ENCODE measurements around the gene FARS2. TPM values are rescaled to one million over a fixed set of nuclear protein-coding genes. Genes with fewer than 3 reads are reported as not detected.

The FARS2 gene
- total and polyA plus RNA-seq, 2 donors (not counting 3 experiments of a cell fraction or from before 2014, with no cell fraction given), result 20.2 to 20.5 TPM

DNA sequence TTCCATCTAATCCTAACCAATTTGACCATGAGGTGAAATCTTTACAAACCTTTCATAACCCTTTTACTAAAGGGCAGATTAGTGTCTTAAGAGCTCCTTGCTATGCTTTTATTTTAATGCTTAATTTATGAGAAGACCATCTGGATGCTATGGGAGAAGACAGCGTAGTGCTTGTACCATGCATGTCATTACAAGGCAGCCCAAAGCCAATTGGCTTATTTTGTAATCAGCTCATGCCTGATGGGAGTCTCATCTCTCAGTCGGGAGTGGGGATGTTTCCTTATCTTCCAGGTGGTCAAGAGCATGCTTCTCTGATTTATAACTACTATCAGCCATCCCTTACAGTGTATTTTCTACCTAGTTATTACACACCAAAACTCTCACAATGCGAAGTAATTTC lies 304.7 kb downstream of the FARS2 start:
- DNase-seq (ENCODE audit: low read depth, low spot score), result no peak
- Histone ChIP-seq H3K27me3 (ENCODE audit: control insufficient read depth in 2 of 2, insufficient read depth in 2 of 2, low read length in 2 of 2) (no peaks in the 10 kb centered on the region), H3K4me1 (ENCODE audit: control insufficient read depth, extremely low read depth, insufficient read depth, low read length) (no peaks in the 10 kb centered on the region), H3K79me2 (ENCODE audit: control insufficient read depth, insufficient read depth, low read length) (no peaks in the 10 kb centered on the region), H3K4me2 (ENCODE audit: insufficient read depth, low read length) (no peak overlapping the region), H2AFZ (ENCODE audit: low read depth, low read length) (no peak overlapping the region), H3K9ac (replicated peaks; ENCODE audit: extremely low read depth, insufficient read depth, low read length) (no peak overlapping the region), H3K4me3 (replicated peaks in 1 of 3; ENCODE audit: insufficient read depth in 1 of 3, low read depth in 1 of 3, low read length in 3 of 3) (no peak overlapping the region), H4K20me1 (replicated peaks; ENCODE audit: control insufficient read depth, extremely low read depth, insufficient read depth, low read length) (no peaks in the 10 kb centered on the region), H3K27ac (ENCODE audit: insufficient read depth, low read depth, low read length) (no peak overlapping the region), H3K9me3 (replicated peaks; ENCODE audit: control insufficient read depth, insufficient read depth, low read length) (no peaks in the 10 kb centered on the region), H3K36me3 (ENCODE audit: control insufficient read depth in 2 of 2, extremely low read depth in 1 of 2, insufficient read depth in 2 of 2, low read length in 2 of 2) (no peaks in the 10 kb centered on the region), H3K9me1 (replicated peaks; ENCODE audit: control insufficient read depth, extremely low read depth, insufficient read depth, low read length) (no peaks in the 10 kb centered on the region)
- intact Hi-C loops (cut with micrococcal nuclease), result no loop called here
- FAIRE-seq, result no peak
- dilution Hi-C loops (cut with MboI; ENCODE audit: extremely low pct_ligation_motif_present, low sequenced_read_pairs), result no loop called here
- no TSS peak for BruUV-seq (replicated peaks)
- no peak for TF ChIP-seq GATA2 (IDR thresholded peaks at IDR 0.05; ENCODE audit: insufficient read depth, insufficient read length, low read depth, low read length)
- TF ChIP-seq JUN (IDR thresholded peaks at IDR 0.05; ENCODE audit: borderline replicate concordance, insufficient read depth, insufficient read length, low read depth), result no peak
- TF ChIP-seq POLR2AphosphoS5 (IDR thresholded peaks at IDR 0.05; ENCODE audit: insufficient read depth, low read depth, low read length), result no peak
- no peak for TF ChIP-seq MYC (IDR thresholded peaks at IDR 0.05; ENCODE audit: low read depth, low read length)
- TF ChIP-seq FOS (IDR thresholded peaks at IDR 0.05; ENCODE audit: borderline replicate concordance, insufficient read depth, low read length), result no peak
- no peak for TF ChIP-seq POLR2A (IDR thresholded peaks at IDR 0.05; ENCODE audit: low read depth, low read length)
- TF ChIP-seq, protein P1, sequence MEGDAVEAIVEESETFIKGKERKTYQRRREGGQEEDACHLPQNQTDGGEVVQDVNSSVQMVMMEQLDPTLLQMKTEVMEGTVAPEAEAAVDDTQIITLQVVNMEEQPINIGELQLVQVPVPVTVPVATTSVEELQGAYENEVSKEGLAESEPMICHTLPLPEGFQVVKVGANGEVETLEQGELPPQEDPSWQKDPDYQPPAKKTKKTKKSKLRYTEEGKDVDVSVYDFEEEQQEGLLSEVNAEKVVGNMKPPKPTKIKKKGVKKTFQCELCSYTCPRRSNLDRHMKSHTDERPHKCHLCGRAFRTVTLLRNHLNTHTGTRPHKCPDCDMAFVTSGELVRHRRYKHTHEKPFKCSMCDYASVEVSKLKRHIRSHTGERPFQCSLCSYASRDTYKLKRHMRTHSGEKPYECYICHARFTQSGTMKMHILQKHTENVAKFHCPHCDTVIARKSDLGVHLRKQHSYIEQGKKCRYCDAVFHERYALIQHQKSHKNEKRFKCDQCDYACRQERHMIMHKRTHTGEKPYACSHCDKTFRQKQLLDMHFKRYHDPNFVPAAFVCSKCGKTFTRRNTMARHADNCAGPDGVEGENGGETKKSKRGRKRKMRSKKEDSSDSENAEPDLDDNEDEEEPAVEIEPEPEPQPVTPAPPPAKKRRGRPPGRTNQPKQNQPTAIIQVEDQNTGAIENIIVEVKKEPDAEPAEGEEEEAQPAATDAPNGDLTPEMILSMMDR (IDR thresholded peaks at IDR 0.05; ENCODE audit: extremely low read depth in 1 of 2, insufficient read depth in 1 of 2, low read depth in 1 of 2, low read length in 2 of 2), result no peak
- TF ChIP-seq, protein P2, sequence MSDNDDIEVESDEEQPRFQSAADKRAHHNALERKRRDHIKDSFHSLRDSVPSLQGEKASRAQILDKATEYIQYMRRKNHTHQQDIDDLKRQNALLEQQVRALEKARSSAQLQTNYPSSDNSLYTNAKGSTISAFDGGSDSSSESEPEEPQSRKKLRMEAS (IDR thresholded peaks at IDR 0.05; ENCODE audit: insufficient read depth, insufficient read length), result no peak
- TF ChIP-seq EZH2 (IDR thresholded peaks at IDR 0.05; ENCODE audit: borderline replicate concordance, low read depth, low read length, severe bottlenecking), result no peak
- ChIA-PET POLR2A (no interaction called here), CTCF (interaction anchor here (1.2 kb wide), 1 partner anchor 95 kb away, joined by 3 read pairs; no protein-coding TSS in a partner anchor)
